HepG2 (cell line): ENCODE data around the gene DNMT1. TPM values are rescaled to one million over a fixed set of nuclear protein-coding genes. Genes with fewer than 3 reads are reported as not detected.

Source experiments
- ATF1 ChIP-seq: IDR thresholded peaks from 2 replicates; pipeline ENCODE4 v1.6.1; 2016; ENCODE audit warnings: mild to moderate bottlenecking, control low read depth
- FOSL2 ChIP-seq: sonication (generic); formaldehyde crosslinking; IDR thresholded peaks from 2 replicates; pipeline ENCODE4 v1.4.0; 2020; ENCODE audit warnings: missing genetic modification reagents
- GPN1 ChIP-seq: sonication (generic); formaldehyde crosslinking; IDR thresholded peaks from 2 replicates; pipeline ENCODE4 v1.5.1; 2020; ENCODE audit warnings: missing genetic modification reagents, borderline replicate concordance
- GTF3A ChIP-seq: sonication (generic); formaldehyde crosslinking; conservative IDR thresholded peaks from 2 replicates; pipeline ENCODE4 v1.4.0; 2020; ENCODE audit warnings: mild to moderate bottlenecking, missing genetic modification reagents
- HCFC1 ChIP-seq: fragments of 150-350 bp; IDR thresholded peaks from 2 replicates; pipeline ENCODE4 v1.6.1; 2014; ENCODE audit warnings: low read depth, low read length
- HIVEP1 ChIP-seq: sonication (generic); formaldehyde crosslinking; IDR thresholded peaks from 2 replicates; pipeline ENCODE4 v1.4.0; 2020; ENCODE audit warnings: mild to moderate bottlenecking, missing genetic modification reagents
- KDM2A ChIP-seq: sonication (generic); formaldehyde crosslinking; IDR thresholded peaks from 2 replicates; pipeline ENCODE4 v1.4.0; 2020; ENCODE audit warnings: low read depth, missing genetic modification reagents, borderline replicate concordance
- PHF21A ChIP-seq: sonication (generic); formaldehyde crosslinking; IDR thresholded peaks from 2 replicates; pipeline ENCODE4 v1.5.0; 2020; ENCODE audit warnings: mild to moderate bottlenecking, missing genetic modification reagents
- RBFOX2 ChIP-seq: fragments of 200-400 bp; formaldehyde crosslinking; IDR thresholded peaks from 2 replicates; pipeline ENCODE4 v1.6.1; 2017; ENCODE audit warnings: low read depth, mild to moderate bottlenecking, low read length
- STAT5B ChIP-seq: sonication (generic); formaldehyde crosslinking; IDR thresholded peaks from 2 replicates; pipeline ENCODE4 v1.4.0; 2020; ENCODE audit warnings: missing genetic modification reagents
- ZFY ChIP-seq: sonication (generic); formaldehyde crosslinking; IDR thresholded peaks from 2 replicates; pipeline ENCODE4 v1.4.0; 2020; ENCODE audit warnings: missing genetic modification reagents
- ZNF225 ChIP-seq: sonication (generic); formaldehyde crosslinking; IDR thresholded peaks from 2 replicates; pipeline ENCODE4 v1.4.0; 2020; ENCODE audit warnings: mild to moderate bottlenecking, missing genetic modification reagents
- ZNF317 ChIP-seq: sonication (generic); formaldehyde crosslinking; IDR thresholded peaks from 2 replicates; pipeline ENCODE4 v1.5.0; 2020; ENCODE audit warnings: mild to moderate bottlenecking, missing genetic modification reagents
- ZNF354B ChIP-seq: sonication (generic); formaldehyde crosslinking; IDR thresholded peaks from 2 replicates; pipeline ENCODE4 v1.8.0; 2022; ENCODE audit warnings: mild to moderate bottlenecking, missing genetic modification reagents
- ZNF468 ChIP-seq: sonication (generic); formaldehyde crosslinking; IDR thresholded peaks from 2 replicates; pipeline ENCODE4 v1.8.0; 2022; ENCODE audit warnings: mild to moderate bottlenecking, moderate library complexity, missing genetic modification reagents
- ZNF510 ChIP-seq: sonication (generic); formaldehyde crosslinking; IDR thresholded peaks from 2 replicates; pipeline ENCODE4 v1.4.0; 2020; ENCODE audit warnings: low read depth, mild to moderate bottlenecking, missing genetic modification reagents
- ZNF605 ChIP-seq: sonication (generic); formaldehyde crosslinking; IDR thresholded peaks from 2 replicates; pipeline ENCODE4 v1.8.0; 2022; ENCODE audit warnings: mild to moderate bottlenecking, missing genetic modification reagents
- ZNF749 ChIP-seq: sonication (generic); formaldehyde crosslinking; IDR thresholded peaks from 2 replicates; pipeline ENCODE4 v1.8.0; 2022; ENCODE audit warnings: mild to moderate bottlenecking, missing genetic modification reagents, moderate library complexity, borderline replicate concordance
- polyA plus RNA-seq, 8 experiments: library from polyadenylated mRNA; depleted of rRNA in 3 of 8; stranded (reverse) in 7 of 8; unstranded in 1 of 8; fragments of >200 nt; fragmentation: Illumina TruSeq in 4 of 8; extraction: Trizol in 4 of 8; gene quantifications; 2 replicates each; pipeline versions ENCODE4 v1.2.1 to v1.2.3, GENCODE V29; 2011 to 2016; ENCODE audit warnings: low read depth in 4 of 8, missing spikeins in 1 of 8, mixed read lengths in 1 of 8; ENCODE audit not compliant: insufficient read depth in 1 of 8
- total RNA-seq, 5 experiments: library from RNA; depleted of rRNA; stranded (reverse); fragments of >200 nt; fragmentation: Illumina TruSeq; extraction: Trizol; gene quantifications; 2 replicates each; pipeline ENCODE4 v1.2.3, GENCODE V29; 2016; ENCODE audit warnings: low read depth in 1 of 5
- TF ChIP-seq, protein P1 (sequence below): sonication (generic); formaldehyde crosslinking; IDR thresholded peaks from 2 replicates; pipeline ENCODE4 v1.5.0; 2020; ENCODE audit warnings: missing genetic modification reagents
- TF ChIP-seq, protein P2 (sequence below): sonication (generic); formaldehyde crosslinking; IDR thresholded peaks from 2 replicates; pipeline ENCODE4 v1.4.0; 2020; ENCODE audit warnings: missing genetic modification reagents
- TF ChIP-seq, protein P3 (sequence below): sonication (generic); formaldehyde crosslinking; IDR thresholded peaks from 2 replicates; pipeline ENCODE4 v1.4.0; 2020; ENCODE audit warnings: missing genetic modification reagents
- TF ChIP-seq, protein P4 (sequence below): fragments of 450-650 bp; IDR thresholded peaks from 2 replicates; pipeline ENCODE4 v1.6.1; 2017

DNMT1 gene
- total and polyA plus RNA-seq, 2 of the 13 experiments (the other 11 are each of a cell fraction or from before 2014, with no cell fraction given): 31.2 to 91.1 TPM

DNA sequence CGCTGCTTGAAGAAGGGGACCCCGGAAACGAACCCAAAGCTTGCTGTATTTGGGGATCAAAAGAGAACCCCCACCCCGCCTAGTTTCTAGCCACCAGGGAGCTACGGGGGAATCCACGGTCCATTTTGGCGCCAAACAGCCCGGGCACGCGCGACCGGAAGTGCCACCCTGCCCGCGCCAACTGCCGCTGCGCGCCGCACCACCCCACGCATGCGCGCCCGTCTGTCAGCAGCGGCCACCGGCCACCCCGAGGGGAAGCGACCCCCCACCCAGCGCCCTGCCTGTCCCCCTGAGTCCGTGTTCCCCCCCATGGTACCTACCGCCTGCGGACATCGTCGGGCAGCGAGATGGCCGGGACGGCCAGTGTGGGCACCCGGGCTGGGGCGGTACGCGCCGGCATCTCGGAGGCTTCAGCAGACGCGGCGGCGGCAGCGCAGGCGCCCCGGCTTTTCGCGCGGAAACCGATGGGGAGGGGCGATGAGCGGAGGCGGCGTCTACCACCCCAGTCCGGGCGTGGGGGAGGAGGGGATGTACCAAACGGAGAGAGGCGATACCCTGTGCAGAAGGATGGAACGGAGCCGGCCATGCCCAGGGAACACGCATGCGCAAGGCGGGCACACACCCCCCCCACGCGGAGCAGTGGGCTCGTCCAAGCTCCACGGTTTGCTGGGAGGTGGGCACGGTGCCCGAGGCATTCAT lies at the start of gene DNMT1 (continued):
- TF ChIP-seq ZNF605 (CRISPR knock-in tag) (peak; percentile 11), KDM2A (CRISPR knock-in tag) (peak; percentile 54; the same call in 1 of the 2 replicates), HCFC1 (peak; percentile 47; the same call in 1 of the 2 replicates), ZNF317 (CRISPR knock-in tag) (peak; percentile 53; the same call in 1 of the 2 replicates), GTF3A (CRISPR knock-in tag) (0 out of 2 replicates have a peak, but pooled peaks have one; percentile 92), ATF1 (CRISPR knock-in tag) (no peak), ZNF468 (CRISPR knock-in tag) (no peak), ZNF225 (peak; percentile 93), ZNF749 (CRISPR knock-in tag) (no peak), HIVEP1 (CRISPR knock-in tag) (peak; percentile 65; the same call in 1 of the 2 replicates), ZFY (CRISPR knock-in tag) (peak; percentile 75), GPN1 (0 out of 2 replicates have a peak, but pooled peaks have one; percentile 29), RBFOX2 (peak; percentile 92), STAT5B (CRISPR knock-in tag) (no peak), PHF21A (CRISPR knock-in tag) (0 out of 2 replicates have a peak, but pooled peaks have one; percentile 70), ZNF510 (CRISPR knock-in tag) (peak; percentile 21), FOSL2 (CRISPR knock-in tag) (peak; percentile 3; the same call in 1 of the 2 replicates), ZNF354B (CRISPR knock-in tag) (no peak)
- TF ChIP-seq, protein P1, sequence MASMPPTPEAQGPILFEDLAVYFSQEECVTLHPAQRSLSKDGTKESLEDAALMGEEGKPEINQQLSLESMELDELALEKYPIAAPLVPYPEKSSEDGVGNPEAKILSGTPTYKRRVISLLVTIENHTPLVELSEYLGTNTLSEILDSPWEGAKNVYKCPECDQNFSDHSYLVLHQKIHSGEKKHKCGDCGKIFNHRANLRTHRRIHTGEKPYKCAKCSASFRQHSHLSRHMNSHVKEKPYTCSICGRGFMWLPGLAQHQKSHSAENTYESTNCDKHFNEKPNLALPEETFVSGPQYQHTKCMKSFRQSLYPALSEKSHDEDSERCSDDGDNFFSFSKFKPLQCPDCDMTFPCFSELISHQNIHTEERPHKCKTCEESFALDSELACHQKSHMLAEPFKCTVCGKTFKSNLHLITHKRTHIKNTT (CRISPR knock-in tag): peak; percentile 83; the same call in 1 of the 2 replicates
- TF ChIP-seq, protein P2, sequence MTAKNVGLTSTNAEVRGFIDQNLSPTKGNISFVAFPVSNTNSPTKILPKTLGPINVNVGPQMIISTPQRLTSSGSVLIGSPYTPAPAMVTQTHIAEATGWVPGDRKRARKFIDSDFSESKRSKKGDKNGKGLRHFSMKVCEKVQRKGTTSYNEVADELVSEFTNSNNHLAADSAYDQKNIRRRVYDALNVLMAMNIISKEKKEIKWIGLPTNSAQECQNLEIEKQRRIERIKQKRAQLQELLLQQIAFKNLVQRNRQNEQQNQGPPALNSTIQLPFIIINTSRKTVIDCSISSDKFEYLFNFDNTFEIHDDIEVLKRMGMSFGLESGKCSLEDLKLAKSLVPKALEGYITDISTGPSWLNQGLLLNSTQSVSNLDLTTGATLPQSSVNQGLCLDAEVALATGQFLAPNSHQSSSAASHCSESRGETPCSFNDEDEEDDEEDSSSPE (CRISPR knock-in tag): peak; percentile 95
- TF ChIP-seq, protein P3, sequence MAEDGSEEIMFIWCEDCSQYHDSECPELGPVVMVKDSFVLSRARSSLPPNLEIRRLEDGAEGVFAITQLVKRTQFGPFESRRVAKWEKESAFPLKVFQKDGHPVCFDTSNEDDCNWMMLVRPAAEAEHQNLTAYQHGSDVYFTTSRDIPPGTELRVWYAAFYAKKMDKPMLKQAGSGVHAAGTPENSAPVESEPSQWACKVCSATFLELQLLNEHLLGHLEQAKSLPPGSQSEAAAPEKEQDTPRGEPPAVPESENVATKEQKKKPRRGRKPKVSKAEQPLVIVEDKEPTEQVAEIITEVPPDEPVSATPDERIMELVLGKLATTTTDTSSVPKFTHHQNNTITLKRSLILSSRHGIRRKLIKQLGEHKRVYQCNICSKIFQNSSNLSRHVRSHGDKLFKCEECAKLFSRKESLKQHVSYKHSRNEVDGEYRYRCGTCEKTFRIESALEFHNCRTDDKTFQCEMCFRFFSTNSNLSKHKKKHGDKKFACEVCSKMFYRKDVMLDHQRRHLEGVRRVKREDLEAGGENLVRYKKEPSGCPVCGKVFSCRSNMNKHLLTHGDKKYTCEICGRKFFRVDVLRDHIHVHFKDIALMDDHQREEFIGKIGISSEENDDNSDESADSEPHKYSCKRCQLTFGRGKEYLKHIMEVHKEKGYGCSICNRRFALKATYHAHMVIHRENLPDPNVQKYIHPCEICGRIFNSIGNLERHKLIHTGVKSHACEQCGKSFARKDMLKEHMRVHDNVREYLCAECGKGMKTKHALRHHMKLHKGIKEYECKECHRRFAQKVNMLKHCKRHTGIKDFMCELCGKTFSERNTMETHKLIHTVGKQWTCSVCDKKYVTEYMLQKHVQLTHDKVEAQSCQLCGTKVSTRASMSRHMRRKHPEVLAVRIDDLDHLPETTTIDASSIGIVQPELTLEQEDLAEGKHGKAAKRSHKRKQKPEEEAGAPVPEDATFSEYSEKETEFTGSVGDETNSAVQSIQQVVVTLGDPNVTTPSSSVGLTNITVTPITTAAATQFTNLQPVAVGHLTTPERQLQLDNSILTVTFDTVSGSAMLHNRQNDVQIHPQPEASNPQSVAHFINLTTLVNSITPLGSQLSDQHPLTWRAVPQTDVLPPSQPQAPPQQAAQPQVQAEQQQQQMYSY (CRISPR knock-in tag): peak; percentile 69; the same call in 1 of the 2 replicates
- TF ChIP-seq, protein P4, sequence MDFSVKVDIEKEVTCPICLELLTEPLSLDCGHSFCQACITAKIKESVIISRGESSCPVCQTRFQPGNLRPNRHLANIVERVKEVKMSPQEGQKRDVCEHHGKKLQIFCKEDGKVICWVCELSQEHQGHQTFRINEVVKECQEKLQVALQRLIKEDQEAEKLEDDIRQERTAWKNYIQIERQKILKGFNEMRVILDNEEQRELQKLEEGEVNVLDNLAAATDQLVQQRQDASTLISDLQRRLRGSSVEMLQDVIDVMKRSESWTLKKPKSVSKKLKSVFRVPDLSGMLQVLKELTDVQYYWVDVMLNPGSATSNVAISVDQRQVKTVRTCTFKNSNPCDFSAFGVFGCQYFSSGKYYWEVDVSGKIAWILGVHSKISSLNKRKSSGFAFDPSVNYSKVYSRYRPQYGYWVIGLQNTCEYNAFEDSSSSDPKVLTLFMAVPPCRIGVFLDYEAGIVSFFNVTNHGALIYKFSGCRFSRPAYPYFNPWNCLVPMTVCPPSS: no peak
